ENCODE results near the gene TDRD7. TPM values are rescaled to one million over a fixed set of nuclear protein-coding genes. Genes with fewer than 3 reads are reported as not detected.

Gene TDRD7
- total and polyA plus RNA-seq, 2 experiments from 2014 or later, result 4.2 to 4.5 TPM

DNA sequence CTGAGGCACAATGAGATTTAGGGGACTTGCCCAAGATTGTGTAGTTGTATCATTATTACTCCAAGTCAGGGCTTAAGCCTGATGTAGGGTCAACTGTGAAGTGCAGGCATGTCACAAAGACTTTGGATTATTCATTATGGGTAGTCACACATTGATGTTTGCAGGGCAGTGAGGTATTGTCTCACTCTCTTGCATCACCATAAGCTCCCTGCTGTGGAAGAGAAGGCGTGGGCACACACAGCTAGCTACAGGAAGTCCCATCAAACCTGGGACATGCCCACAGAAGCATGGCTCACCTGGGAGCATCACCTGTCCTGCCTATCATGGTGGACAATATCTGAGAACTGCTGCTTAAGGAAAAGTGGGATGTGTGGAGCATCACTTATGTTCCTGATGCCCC is 131.7 kb downstream of the TDRD7 start:
- no peak overlapping the region for H3K4me3 ChIP-seq
- peaks cover 5% of the 10 kb centered on the region for H3K4me1 ChIP-seq (ENCODE audit: low read depth)
- H3K27ac ChIP-seq, result no peak overlapping the region
- no peaks in the 10 kb centered on the region for H3K27me3 ChIP-seq
- TF ChIP-seq, protein P1, sequence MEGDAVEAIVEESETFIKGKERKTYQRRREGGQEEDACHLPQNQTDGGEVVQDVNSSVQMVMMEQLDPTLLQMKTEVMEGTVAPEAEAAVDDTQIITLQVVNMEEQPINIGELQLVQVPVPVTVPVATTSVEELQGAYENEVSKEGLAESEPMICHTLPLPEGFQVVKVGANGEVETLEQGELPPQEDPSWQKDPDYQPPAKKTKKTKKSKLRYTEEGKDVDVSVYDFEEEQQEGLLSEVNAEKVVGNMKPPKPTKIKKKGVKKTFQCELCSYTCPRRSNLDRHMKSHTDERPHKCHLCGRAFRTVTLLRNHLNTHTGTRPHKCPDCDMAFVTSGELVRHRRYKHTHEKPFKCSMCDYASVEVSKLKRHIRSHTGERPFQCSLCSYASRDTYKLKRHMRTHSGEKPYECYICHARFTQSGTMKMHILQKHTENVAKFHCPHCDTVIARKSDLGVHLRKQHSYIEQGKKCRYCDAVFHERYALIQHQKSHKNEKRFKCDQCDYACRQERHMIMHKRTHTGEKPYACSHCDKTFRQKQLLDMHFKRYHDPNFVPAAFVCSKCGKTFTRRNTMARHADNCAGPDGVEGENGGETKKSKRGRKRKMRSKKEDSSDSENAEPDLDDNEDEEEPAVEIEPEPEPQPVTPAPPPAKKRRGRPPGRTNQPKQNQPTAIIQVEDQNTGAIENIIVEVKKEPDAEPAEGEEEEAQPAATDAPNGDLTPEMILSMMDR (IDR thresholded peaks at IDR 0.05; ENCODE audit: low read depth, low read length), result no peak
- H3K9me3 ChIP-seq (ENCODE audit: low read depth), result no peaks in the 10 kb centered on the region
- H3K36me3 ChIP-seq, result peaks cover 19% of the 10 kb centered on the region
- DNase-seq (ENCODE audit: low read depth in 1 of 2, low spot score in 1 of 2), result no peak

DNA sequence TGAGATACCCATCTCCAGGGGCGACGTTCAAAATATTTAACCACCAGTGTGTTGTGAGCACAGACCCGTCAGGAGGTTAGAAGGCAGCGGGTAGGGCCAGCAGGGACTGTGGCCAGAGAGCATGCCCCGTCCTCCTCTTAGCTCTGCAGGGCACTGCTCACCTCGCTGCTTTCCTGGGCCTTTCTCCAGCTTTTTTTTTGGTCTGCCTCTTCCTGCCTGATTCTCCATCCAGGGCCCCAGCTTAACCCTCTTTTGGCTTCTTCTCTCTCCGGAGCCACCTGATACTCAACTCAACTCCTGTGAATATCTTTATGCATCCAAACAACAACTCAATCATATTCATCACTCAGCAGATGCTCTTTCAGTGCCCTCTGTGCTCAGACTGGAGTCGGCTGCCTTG is 133.6 kb downstream of the TDRD7 start:
- Histone ChIP-seq H3K4me3 (no peak overlapping the region), H3K4me1 (ENCODE audit: low read depth) (no peaks in the 10 kb centered on the region), H3K27ac (no peak overlapping the region), H3K27me3 (no peaks in the 10 kb centered on the region), H3K36me3 (peaks cover 22% of the 10 kb centered on the region), H3K9me3 (ENCODE audit: low read depth) (no peaks in the 10 kb centered on the region)
- TF ChIP-seq, protein P1 (IDR thresholded peaks at IDR 0.05; ENCODE audit: low read depth, low read length), result no peak
- no peak for DNase-seq (ENCODE audit: low read depth in 1 of 2, low spot score in 1 of 2)

Other genes starting within 250 kb of the TDRD7 start
- gene CCDC180, start 104.4 kb upstream of the TDRD7 start, total RNA-seq, result 3.7 and 15.7 TPM in 2 replicates
- gene CCDC180, start 104.4 kb upstream of the TDRD7 start, polyA plus RNA-seq, result 3.8 and 5.1 TPM in 2 replicates
- 61.4 and 75.7 TPM in 2 replicates for gene TMOD1, start 89.6 kb downstream of the TDRD7 start, total RNA-seq
- 168 and 219 TPM in 2 replicates for gene TMOD1, start 89.6 kb downstream of the TDRD7 start, polyA plus RNA-seq
- 22.6 and 25.9 TPM in 2 replicates for gene TSTD2, start 221.3 kb downstream of the TDRD7 start, total RNA-seq
- gene TSTD2, start 221.3 kb downstream of the TDRD7 start, polyA plus RNA-seq, result 14.6 and 17.2 TPM in 2 replicates
- 22.1 and 26.6 TPM in 2 replicates for gene NCBP1, start 221.7 kb downstream of the TDRD7 start, total RNA-seq
- 34.4 and 39.2 TPM in 2 replicates for gene NCBP1, start 221.7 kb downstream of the TDRD7 start, polyA plus RNA-seq

Data from cardiac muscle cell (in vitro differentiated cells and primary cell).